ENCODE data around the gene GPR31.
A peak's percentile ranks its signal among the peaks of the same experiment; 100 is the strongest.

GPR31 gene

GRCh38 chr6:167118006-167118405 lies 39.8 kb downstream of the GPR31 start:
- H3K27me3 ChIP-seq (ENCODE audit: low read length) = no peaks in the 10 kb centered on the region
- TF ChIP-seq EZH2phosphoT487 (conservative IDR thresholded peaks at IDR 0.05; ENCODE audit: low read length) = no peak
- TF ChIP-seq, protein P1, sequence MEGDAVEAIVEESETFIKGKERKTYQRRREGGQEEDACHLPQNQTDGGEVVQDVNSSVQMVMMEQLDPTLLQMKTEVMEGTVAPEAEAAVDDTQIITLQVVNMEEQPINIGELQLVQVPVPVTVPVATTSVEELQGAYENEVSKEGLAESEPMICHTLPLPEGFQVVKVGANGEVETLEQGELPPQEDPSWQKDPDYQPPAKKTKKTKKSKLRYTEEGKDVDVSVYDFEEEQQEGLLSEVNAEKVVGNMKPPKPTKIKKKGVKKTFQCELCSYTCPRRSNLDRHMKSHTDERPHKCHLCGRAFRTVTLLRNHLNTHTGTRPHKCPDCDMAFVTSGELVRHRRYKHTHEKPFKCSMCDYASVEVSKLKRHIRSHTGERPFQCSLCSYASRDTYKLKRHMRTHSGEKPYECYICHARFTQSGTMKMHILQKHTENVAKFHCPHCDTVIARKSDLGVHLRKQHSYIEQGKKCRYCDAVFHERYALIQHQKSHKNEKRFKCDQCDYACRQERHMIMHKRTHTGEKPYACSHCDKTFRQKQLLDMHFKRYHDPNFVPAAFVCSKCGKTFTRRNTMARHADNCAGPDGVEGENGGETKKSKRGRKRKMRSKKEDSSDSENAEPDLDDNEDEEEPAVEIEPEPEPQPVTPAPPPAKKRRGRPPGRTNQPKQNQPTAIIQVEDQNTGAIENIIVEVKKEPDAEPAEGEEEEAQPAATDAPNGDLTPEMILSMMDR (IDR thresholded peaks at IDR 0.05; ENCODE audit: insufficient read depth, low read length, poor library complexity, severe bottlenecking) = no peak
- H3K4me3 ChIP-seq (ENCODE audit: insufficient read depth, low read length, poor library complexity, severe bottlenecking) = no peak overlapping the region

DNA sequence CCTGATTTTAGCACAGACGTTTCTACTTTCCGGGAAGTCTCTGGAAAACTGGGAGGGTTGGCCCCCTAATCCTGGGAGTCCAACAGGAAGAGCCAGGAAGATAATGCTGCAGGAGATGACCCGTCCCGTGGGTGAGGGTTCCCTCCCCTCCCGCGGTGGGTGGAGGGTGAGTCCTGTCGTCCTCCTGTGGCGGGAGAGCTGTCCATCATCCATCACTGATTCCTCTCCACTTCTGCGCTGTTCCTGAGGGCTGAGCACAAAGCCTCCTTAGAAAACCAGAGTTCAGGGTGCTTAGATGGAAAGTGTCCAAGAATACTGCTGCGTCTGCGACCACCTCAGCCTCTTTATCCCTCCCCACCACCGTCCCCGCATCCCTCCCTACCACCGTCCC lies 40.9 kb downstream of the GPR31 start:
- Histone ChIP-seq H3K9ac (ENCODE audit: low read length) (no peak overlapping the region), H3K36me3 (ENCODE audit: low read length) (no peaks in the 10 kb centered on the region), H2AFZ (ENCODE audit: low read depth, low read length, severe bottlenecking) (no peak overlapping the region), H3K9me2 (replicated peaks; ENCODE audit: insufficient read depth, low read length) (no peaks in the 10 kb centered on the region), H3K27ac (ENCODE audit: low read depth, low read length) (no peak overlapping the region), H3K9me3 (ENCODE audit: insufficient read depth, low read length) (no peaks in the 10 kb centered on the region), H3K4me2 (ENCODE audit: low read depth, low read length, poor library complexity, severe bottlenecking) (no peak overlapping the region), H3F3A (ENCODE audit: insufficient read depth) (peaks cover 31% of the 10 kb centered on the region), H3K4me3 (ENCODE audit: insufficient read depth, low read length, poor library complexity, severe bottlenecking) (no peak overlapping the region), H3K27me3 (ENCODE audit: low read length) (no peaks in the 10 kb centered on the region), H3K79me2 (ENCODE audit: insufficient read depth, low read length) (no peaks in the 10 kb centered on the region), H4K20me1 (ENCODE audit: low read depth, low read length) (no peaks in the 10 kb centered on the region)
- TF ChIP-seq, protein P1 (IDR thresholded peaks at IDR 0.05; ENCODE audit: insufficient read depth, low read length, poor library complexity, severe bottlenecking) = no peak
- TF ChIP-seq EZH2phosphoT487 (conservative IDR thresholded peaks at IDR 0.05; ENCODE audit: low read length) = no peak

More at GRCh38 chr6:167118006-167118405, 39.8 kb downstream of the GPR31 start:
- Histone ChIP-seq H4K20me1 (ENCODE audit: low read depth, low read length) (no peaks in the 10 kb centered on the region), H3K4me2 (ENCODE audit: low read depth, low read length, poor library complexity, severe bottlenecking) (peak overlapping the region; percentile 11), H3K27ac (ENCODE audit: low read depth, low read length) (no peak overlapping the region), H2AFZ (ENCODE audit: low read depth, low read length, severe bottlenecking) (no peak overlapping the region), H3K9ac (ENCODE audit: low read length) (no peak overlapping the region), H3K9me3 (ENCODE audit: insufficient read depth, low read length) (no peaks in the 10 kb centered on the region), H3K79me2 (ENCODE audit: insufficient read depth, low read length) (no peaks in the 10 kb centered on the region), H3F3A (ENCODE audit: insufficient read depth) (peaks cover 31% of the 10 kb centered on the region), H3K36me3 (ENCODE audit: low read length) (no peaks in the 10 kb centered on the region), H3K9me2 (replicated peaks; ENCODE audit: insufficient read depth, low read length) (no peaks in the 10 kb centered on the region)

DNA sequence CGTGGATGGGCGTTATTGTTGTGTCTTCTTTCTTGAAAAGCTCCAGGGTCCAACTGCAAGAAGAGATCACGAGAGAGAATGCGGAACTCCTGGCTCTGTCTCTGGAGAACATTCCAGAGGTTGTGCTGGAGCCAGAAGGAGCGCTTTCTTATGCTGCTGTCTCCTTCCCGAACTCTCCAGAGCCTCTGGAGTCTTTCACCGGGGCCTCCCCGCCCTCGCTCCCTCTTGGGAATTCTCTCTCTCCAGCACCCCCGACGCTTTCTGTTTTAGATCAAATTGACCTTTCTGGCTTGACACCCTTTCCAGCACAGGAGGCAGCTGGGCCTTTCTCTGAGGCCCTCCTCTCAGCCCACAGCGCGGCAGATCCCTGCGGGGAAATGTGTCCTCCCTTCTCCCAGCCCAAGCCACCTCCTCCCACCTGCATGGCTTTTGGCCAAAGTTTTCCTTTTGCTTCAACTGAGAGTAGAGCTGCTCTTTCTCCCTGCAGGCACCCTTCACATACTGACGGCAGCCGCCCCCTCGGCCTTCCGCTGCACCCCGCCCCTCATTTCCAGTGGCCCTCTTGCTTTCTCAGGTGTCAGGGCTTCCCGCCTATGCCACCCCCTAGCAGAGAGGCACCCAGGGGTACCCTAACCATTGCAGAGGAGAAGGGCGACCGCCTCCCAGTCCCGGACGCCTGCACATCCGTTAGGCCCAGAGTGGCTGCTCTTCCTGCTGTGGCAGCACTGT lies 41.5 kb downstream of the GPR31 start:
- no peaks in the 10 kb centered on the region for H3K79me2 ChIP-seq (ENCODE audit: insufficient read depth, low read length)
- TF ChIP-seq, protein P1 (IDR thresholded peaks at IDR 0.05; ENCODE audit: insufficient read depth, low read length, poor library complexity, severe bottlenecking) = no peak
- no peaks in the 10 kb centered on the region for H3K27me3 ChIP-seq (ENCODE audit: low read length)
- no peaks in the 10 kb centered on the region for H3K9me3 ChIP-seq (ENCODE audit: insufficient read depth, low read length)
- H3K9me2 ChIP-seq (replicated peaks; ENCODE audit: insufficient read depth, low read length) = no peaks in the 10 kb centered on the region
- H3K4me3 ChIP-seq (ENCODE audit: insufficient read depth, low read length, poor library complexity, severe bottlenecking) = no peak overlapping the region
- no peak overlapping the region for H2AFZ ChIP-seq (ENCODE audit: low read depth, low read length, severe bottlenecking)
- no peak overlapping the region for H3K27ac ChIP-seq (ENCODE audit: low read depth, low read length)
- H3F3A ChIP-seq (ENCODE audit: insufficient read depth) = peaks cover 31% of the 10 kb centered on the region
- no peaks in the 10 kb centered on the region for H3K36me3 ChIP-seq (ENCODE audit: low read length)
- no peaks in the 10 kb centered on the region for H4K20me1 ChIP-seq (ENCODE audit: low read depth, low read length)
- H3K4me2 ChIP-seq (ENCODE audit: low read depth, low read length, poor library complexity, severe bottlenecking) = no peak overlapping the region
- H3K9ac ChIP-seq (ENCODE audit: low read length) = no peak overlapping the region

Measured in SU-DHL-6 (cell line).